SK-N-SH treated with all-trans-retinoic acid at 6 μM for 48 hours (cell line): ENCODE measurements around the gene FLRT1.

Experiments used
- ARNTL ChIP-seq: fragments of 450-650 bp; formaldehyde crosslinking; IDR thresholded peaks from 2 replicates; pipeline ENCODE4 v1.5.0; 2020; ENCODE audit warnings: low read depth, mild to moderate bottlenecking, moderate library complexity, borderline replicate concordance
- BACH2 ChIP-seq: fragments of 250-450 bp; sonication (Bioruptor Pico); IDR thresholded peaks from 2 replicates; pipeline ENCODE4 v1.9.0; 2021; ENCODE audit warnings: mild to moderate bottlenecking, borderline replicate concordance
- CSDC2 ChIP-seq: fragments of 250-450 bp; sonication (Bioruptor Pico); IDR thresholded peaks from 2 replicates; pipeline ENCODE4 v1.5.0; 2020; ENCODE audit warnings: mild to moderate bottlenecking, moderate library complexity
- ESRRG ChIP-seq: fragments of 250-450 bp; sonication (Bioruptor Pico); IDR thresholded peaks from 2 replicates; pipeline ENCODE4 v1.6.1; 2021; ENCODE audit warnings: mild to moderate bottlenecking
- GLIS3 ChIP-seq: fragments of 250-450 bp; sonication (Bioruptor Pico); IDR thresholded peaks from 2 replicates; pipeline ENCODE4 v1.5.0; 2020; ENCODE audit warnings: mild to moderate bottlenecking, moderate library complexity
- RARB ChIP-seq: fragments of 250-450 bp; sonication (Bioruptor Pico); IDR thresholded peaks from 2 replicates; pipeline ENCODE4 v1.8.0; 2021; ENCODE audit warnings: mild to moderate bottlenecking, moderate library complexity
- TCF4 ChIP-seq: fragments of 250-450 bp; sonication (Bioruptor Pico); IDR thresholded peaks from 2 replicates; pipeline ENCODE4 v1.8.0; 2021; ENCODE audit warnings: mild to moderate bottlenecking, moderate library complexity, borderline replicate concordance
- ZC3H10 ChIP-seq: fragments of 250-450 bp; sonication (Bioruptor Pico); IDR thresholded peaks from 2 replicates; pipeline ENCODE4 v1.5.1; 2021; ENCODE audit warnings: mild to moderate bottlenecking, moderate library complexity
- ZNF565 ChIP-seq: fragments of 450-650 bp; formaldehyde crosslinking; conservative IDR thresholded peaks from 2 replicates; pipeline ENCODE4 v1.5.0; 2020; ENCODE audit warnings: low read depth, mild to moderate bottlenecking, moderate library complexity
- ZNF8 ChIP-seq: fragments of 450-650 bp; formaldehyde crosslinking; IDR thresholded peaks from 2 replicates; pipeline ENCODE4 v1.5.0; 2020; ENCODE audit warnings: mild to moderate bottlenecking, moderate library complexity
- TF ChIP-seq, protein P1 (sequence below): fragments of 250-450 bp; sonication (Bioruptor Pico); IDR thresholded peaks from 2 replicates; pipeline ENCODE4 v1.5.1; 2020; ENCODE audit warnings: low read depth, mild to moderate bottlenecking, moderate library complexity
- TF ChIP-seq, protein P2 (sequence below): fragments of 250-450 bp; sonication (Bioruptor Pico); IDR thresholded peaks from 2 replicates; pipeline ENCODE4 v1.8.0; 2020; ENCODE audit warnings: mild to moderate bottlenecking, moderate library complexity, borderline replicate concordance
- TF ChIP-seq, protein P3 (sequence below): fragments of 250-450 bp; sonication (Bioruptor Pico); IDR thresholded peaks from 2 replicates; pipeline ENCODE4 v1.5.0; 2020; ENCODE audit warnings: mild to moderate bottlenecking, moderate library complexity
- TF ChIP-seq, protein P4 (sequence below): fragments of 250-450 bp; sonication (Bioruptor Pico); IDR thresholded peaks from 2 replicates; pipeline ENCODE4 v1.5.1; 2021; ENCODE audit warnings: mild to moderate bottlenecking, moderate library complexity

DNA sequence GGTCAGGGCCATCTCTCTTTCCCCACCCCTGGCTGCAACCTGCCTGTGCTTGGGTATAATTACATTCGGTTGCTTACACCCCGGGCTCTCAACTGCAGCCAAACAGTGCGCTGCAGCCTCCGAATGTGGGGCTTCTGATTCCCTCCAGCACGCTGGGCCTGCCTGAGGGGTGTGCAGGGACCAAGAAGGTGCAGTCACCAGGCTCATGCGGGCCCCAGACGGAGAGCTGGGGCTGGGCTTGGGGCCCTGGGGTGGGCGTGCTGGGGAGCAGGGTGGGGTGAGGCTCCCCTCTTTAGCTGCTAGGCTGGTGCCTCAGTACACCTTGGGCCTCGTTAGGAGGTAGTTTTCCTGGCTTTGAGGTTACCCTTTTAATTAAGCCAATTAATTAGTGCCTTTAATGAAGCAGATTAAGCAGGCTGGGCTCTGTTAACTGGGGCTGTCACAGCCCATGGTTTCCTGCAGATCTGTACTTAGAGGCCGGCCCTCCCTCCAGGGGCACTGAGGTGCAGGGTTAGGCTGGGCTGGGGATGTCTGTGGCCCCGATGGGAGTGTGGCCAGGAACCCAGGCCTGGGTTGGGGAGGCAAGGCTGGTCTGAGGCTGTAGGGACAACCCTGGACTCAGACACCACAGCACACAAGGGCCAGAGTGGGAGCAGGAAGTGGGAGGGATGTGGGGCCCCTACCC is 17.3 kb downstream of the FLRT1 start:
- TF ChIP-seq ZC3H10 (CRISPR knock-in tag) (no peak), RARB (CRISPR knock-in tag) (no peak), ZNF8 (no peak), ESRRG (CRISPR knock-in tag) (no peak), TCF4 (CRISPR knock-in tag) (no peak), CSDC2 (CRISPR knock-in tag) (no peak), GLIS3 (CRISPR knock-in tag) (no peak), ZNF565 (CRISPR knock-in tag) (no peak), BACH2 (CRISPR knock-in tag) (no peak), ARNTL (CRISPR knock-in tag) (no peak)
- TF ChIP-seq, protein P1, sequence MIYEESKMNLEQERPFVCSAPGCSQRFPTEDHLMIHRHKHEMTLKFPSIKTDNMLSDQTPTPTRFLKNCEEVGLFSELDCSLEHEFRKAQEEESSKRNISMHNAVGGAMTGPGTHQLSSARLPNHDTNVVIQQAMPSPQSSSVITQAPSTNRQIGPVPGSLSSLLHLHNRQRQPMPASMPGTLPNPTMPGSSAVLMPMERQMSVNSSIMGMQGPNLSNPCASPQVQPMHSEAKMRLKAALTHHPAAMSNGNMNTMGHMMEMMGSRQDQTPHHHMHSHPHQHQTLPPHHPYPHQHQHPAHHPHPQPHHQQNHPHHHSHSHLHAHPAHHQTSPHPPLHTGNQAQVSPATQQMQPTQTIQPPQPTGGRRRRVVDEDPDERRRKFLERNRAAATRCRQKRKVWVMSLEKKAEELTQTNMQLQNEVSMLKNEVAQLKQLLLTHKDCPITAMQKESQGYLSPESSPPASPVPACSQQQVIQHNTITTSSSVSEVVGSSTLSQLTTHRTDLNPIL, result no peak
- TF ChIP-seq, protein P2, sequence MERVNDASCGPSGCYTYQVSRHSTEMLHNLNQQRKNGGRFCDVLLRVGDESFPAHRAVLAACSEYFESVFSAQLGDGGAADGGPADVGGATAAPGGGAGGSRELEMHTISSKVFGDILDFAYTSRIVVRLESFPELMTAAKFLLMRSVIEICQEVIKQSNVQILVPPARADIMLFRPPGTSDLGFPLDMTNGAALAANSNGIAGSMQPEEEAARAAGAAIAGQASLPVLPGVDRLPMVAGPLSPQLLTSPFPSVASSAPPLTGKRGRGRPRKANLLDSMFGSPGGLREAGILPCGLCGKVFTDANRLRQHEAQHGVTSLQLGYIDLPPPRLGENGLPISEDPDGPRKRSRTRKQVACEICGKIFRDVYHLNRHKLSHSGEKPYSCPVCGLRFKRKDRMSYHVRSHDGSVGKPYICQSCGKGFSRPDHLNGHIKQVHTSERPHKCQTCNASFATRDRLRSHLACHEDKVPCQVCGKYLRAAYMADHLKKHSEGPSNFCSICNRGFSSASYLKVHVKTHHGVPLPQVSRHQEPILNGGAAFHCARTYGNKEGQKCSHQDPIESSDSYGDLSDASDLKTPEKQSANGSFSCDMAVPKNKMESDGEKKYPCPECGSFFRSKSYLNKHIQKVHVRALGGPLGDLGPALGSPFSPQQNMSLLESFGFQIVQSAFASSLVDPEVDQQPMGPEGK (CRISPR knock-in tag), result no peak
- TF ChIP-seq, protein P3, sequence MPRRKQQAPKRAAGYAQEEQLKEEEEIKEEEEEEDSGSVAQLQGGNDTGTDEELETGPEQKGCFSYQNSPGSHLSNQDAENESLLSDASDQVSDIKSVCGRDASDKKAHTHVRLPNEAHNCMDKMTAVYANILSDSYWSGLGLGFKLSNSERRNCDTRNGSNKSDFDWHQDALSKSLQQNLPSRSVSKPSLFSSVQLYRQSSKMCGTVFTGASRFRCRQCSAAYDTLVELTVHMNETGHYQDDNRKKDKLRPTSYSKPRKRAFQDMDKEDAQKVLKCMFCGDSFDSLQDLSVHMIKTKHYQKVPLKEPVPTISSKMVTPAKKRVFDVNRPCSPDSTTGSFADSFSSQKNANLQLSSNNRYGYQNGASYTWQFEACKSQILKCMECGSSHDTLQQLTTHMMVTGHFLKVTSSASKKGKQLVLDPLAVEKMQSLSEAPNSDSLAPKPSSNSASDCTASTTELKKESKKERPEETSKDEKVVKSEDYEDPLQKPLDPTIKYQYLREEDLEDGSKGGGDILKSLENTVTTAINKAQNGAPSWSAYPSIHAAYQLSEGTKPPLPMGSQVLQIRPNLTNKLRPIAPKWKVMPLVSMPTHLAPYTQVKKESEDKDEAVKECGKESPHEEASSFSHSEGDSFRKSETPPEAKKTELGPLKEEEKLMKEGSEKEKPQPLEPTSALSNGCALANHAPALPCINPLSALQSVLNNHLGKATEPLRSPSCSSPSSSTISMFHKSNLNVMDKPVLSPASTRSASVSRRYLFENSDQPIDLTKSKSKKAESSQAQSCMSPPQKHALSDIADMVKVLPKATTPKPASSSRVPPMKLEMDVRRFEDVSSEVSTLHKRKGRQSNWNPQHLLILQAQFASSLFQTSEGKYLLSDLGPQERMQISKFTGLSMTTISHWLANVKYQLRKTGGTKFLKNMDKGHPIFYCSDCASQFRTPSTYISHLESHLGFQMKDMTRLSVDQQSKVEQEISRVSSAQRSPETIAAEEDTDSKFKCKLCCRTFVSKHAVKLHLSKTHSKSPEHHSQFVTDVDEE (CRISPR knock-in tag), result no peak
- TF ChIP-seq, protein P4, sequence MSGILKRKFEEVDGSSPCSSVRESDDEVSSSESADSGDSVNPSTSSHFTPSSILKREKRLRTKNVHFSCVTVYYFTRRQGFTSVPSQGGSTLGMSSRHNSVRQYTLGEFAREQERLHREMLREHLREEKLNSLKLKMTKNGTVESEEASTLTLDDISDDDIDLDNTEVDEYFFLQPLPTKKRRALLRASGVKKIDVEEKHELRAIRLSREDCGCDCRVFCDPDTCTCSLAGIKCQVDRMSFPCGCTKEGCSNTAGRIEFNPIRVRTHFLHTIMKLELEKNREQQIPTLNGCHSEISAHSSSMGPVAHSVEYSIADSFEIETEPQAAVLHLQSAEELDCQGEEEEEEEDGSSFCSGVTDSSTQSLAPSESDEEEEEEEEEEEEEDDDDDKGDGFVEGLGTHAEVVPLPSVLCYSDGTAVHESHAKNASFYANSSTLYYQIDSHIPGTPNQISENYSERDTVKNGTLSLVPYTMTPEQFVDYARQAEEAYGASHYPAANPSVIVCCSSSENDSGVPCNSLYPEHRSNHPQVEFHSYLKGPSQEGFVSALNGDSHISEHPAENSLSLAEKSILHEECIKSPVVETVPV (CRISPR knock-in tag), result no peak
